D721Med (cell line): Measurements from ENCODE around the gene ADAMTSL1.

ENCODE experiments used
- DNase-seq: peaks from one replicate; pipeline ENCODE4 v3.0.0; 2011; ENCODE audit warnings: low spot score; ENCODE audit not compliant: insufficient read length
- FAIRE-seq: peaks from 2 replicates; lab custom pipeline; 2011; peaks lifted over from hg19 to GRCh38; lab: Jason Lieb, UNC
- TF ChIP-seq, protein P1 (sequence below): IDR thresholded peaks from 2 replicates; pipeline ENCODE4 v1.5.1; 2012; ENCODE audit warnings: mild to moderate bottlenecking, control low read depth; ENCODE audit not compliant: insufficient read depth; ENCODE audit errors: missing control alignments

The ADAMTSL1 gene

DNA sequence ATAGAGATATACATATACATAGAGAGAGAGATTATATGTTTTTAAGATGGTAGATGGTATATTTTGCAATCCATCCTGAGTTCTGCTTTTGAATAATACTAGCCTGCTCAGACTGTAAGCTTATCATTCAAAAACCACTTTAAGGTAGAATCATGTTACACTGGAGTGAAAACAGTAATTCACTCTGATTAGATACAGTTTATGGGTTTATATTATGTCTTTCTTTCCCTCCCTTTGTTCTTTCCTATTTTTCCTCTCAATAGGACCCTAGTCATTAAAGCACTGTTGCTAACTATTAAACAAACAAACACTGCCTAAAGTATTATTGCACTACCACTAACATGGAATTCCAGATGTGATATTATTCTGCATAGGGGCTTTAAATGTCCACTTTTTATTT lies 202.0 kb downstream of the ADAMTSL1 start:
- TF ChIP-seq, protein P1, sequence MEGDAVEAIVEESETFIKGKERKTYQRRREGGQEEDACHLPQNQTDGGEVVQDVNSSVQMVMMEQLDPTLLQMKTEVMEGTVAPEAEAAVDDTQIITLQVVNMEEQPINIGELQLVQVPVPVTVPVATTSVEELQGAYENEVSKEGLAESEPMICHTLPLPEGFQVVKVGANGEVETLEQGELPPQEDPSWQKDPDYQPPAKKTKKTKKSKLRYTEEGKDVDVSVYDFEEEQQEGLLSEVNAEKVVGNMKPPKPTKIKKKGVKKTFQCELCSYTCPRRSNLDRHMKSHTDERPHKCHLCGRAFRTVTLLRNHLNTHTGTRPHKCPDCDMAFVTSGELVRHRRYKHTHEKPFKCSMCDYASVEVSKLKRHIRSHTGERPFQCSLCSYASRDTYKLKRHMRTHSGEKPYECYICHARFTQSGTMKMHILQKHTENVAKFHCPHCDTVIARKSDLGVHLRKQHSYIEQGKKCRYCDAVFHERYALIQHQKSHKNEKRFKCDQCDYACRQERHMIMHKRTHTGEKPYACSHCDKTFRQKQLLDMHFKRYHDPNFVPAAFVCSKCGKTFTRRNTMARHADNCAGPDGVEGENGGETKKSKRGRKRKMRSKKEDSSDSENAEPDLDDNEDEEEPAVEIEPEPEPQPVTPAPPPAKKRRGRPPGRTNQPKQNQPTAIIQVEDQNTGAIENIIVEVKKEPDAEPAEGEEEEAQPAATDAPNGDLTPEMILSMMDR: no peak
- FAIRE-seq (no peak), DNase-seq (no peak)

DNA sequence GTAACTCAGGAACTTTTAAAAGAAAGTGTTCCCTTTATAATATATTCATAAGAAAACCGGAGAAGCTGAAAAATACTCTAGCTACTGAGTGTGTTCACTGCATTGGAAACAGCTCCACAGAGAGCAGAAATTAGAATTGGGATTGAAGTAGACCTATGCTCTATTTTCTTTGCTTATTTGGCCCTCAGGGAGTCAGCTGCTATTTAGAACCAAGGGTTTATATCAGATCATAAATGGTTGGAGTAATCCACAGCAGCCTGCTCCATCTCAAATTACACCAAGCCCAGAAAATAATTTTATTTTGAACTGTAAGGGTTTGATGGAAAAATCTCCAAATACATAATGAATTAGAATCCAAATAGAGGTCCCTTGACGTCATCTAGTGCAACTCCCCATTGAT lies 202.6 kb downstream of the ADAMTSL1 start:
- TF ChIP-seq, protein P1: no peak

DNA sequence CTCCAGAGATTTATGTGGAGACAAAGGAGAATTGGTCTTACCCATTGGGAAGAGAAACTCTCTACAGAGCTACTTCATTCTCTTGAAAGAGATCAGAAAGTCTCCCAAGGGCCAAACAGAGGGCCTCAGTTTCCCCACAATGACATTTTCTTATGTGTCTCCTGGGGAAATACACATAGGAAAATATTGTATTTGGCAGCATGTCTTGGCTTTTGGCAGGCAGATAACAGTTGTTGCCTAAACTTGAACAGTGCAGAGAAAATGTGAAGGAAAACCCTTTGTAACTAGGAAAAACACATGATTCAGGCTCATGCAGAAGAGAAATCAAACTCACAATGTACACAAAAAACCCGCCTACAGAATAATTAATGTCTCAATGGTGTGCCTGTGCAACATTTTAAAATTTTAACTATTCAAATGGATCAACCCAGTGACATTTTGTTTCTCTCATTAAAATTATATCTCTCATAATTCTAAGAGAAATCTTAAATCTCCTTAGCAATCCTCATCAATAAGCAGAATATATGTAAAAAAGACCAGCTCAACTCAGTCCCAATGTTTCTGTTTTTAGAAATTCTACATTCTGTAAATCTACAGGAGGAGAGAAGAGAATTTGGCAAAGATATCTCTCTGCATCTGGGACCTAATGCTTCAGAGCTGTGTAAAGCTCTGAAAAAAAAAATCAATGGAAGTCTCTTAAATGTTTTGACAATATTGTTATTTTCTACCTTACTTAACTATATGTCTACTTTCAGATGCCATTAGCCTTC lies 205.1 kb downstream of the ADAMTSL1 start:
- FAIRE-seq: no peak
- TF ChIP-seq, protein P1: no peak
- no peak for DNase-seq

More for the DNA sequence above, 202.6 kb downstream of the ADAMTSL1 start:
- DNase-seq (no peak), FAIRE-seq (no peak)

DNA sequence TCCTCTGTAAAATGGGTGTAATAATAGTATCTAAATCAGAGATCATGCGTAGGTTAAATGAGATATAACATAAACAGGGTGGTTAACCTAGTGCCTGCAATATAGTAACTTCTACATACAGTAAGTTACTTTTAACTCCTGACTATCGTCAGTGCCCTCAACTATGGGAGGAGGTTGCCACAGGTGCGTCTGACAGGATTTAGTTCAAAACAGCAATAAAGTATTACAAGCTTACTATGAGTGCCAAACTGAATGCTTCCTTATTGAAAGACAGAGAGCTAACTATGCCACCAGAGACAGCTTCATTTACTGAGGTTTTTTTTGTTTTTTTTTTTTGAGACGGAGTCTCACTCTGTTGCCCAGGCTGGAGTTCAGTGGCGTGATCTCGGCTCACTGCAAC lies 209.0 kb downstream of the ADAMTSL1 start:
- DNase-seq (no peak), FAIRE-seq (no peak)
- TF ChIP-seq, protein P1: no peak

DNA sequence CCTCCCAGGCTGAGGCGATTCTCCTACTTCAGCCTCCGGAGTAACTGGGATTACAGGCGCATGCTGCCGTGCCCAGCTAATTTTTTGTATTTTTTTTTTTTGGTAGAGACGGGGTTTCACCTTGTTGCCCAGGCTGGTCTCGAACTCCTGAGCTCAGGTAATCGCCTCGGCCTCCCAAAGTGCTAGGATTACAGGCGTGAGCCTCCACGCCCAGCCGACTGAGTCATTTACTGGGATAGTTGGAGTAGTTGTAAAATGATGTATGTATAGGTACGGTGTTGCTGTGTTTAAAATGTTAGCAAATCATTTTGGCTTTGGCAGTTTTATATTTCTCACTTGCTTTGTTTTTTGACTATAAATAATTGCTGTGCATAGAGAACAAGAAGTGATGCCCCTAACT lies 209.4 kb downstream of the ADAMTSL1 start:
- TF ChIP-seq, protein P1: no peak
- FAIRE-seq (no peak), DNase-seq (no peak)

DNA sequence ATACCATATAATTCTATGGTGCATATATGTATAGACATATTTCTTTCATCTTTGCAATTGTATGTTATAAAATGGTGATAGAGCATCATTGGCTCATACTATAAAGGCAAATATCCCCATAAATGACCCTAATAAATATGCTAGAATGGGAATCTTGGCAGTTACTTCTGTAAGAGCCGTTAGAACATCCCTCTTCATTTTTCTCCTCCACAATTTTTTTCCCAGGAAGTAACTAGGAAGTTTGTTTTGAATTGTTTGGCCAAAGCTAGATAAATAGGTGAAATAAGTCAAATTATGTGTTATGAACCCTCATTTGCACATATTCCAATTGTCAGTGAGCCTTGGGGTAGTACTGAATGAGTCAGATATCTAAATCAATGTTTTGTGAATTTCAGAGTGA lies 209.9 kb downstream of the ADAMTSL1 start:
- no peak for FAIRE-seq
- TF ChIP-seq, protein P1: no peak
- DNase-seq: no peak

DNA sequence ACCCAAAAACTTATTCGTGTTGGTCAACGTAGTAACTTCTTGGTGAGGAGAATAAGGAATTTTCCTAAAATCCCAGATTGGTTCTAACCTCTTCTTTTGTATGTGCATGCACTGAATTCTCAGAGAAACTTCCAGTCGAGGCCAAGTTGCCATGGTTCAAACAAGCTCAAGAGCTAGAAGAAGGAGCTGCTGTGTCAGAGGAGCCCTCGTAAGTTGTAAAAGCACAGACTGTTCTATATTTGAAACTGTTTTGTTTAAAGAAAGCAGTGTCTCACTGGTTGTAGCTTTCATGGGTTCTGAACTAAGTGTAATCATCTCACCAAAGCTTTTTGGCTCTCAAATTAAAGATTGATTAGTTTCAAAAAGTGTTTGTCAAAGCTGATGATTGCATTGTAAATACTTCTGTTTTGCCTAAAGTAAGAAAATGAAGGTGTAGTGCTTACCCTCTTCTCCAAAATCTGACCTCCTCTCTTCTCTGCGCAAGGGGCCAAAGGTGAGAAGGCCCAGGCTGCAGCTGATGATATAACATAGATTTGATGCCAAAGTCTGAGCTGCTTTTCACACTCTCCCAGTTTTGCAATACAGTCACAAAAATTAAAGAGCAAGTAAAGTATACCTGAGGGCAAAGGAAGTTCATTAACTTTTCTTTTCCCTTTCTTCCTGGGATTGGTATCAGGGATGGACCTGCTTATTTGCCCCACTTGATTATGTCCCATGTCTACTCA lies 210.8 kb downstream of the ADAMTSL1 start:
- no peak for FAIRE-seq

More for the DNA sequence above, 210.8 kb downstream of the ADAMTSL1 start:
- DNase-seq: no peak
- TF ChIP-seq, protein P1: no peak
